SU-DHL-6 (cell line): ENCODE measurements around the gene ABI1.
"Not testable (repeated sequence)": the region's sequence is repeated elsewhere in the genome, so short reads cannot be mapped to it uniquely, and the experiment has no call there.

Experiments used
- H2AFZ ChIP-seq: fragments of 200-600 bp; sonication (generic); 2 replicates; pipeline ENCODE4 v1.6.1; 2014; ENCODE audit warnings: low read depth, mild to moderate bottlenecking, moderate library complexity, mixed read lengths, antibody characterized with exemption, low read length; ENCODE audit not compliant: severe bottlenecking
- H3F3A ChIP-seq: fragments of 200-600 bp; shearing (Covaris generic); 2 replicates; pipeline ENCODE4 v1.6.0; 2016; ENCODE audit warnings: antibody characterized with exemption, mild to moderate bottlenecking; ENCODE audit not compliant: insufficient read depth
- H3K27ac ChIP-seq: fragments of 200-600 bp; sonication (generic); 2 replicates; pipeline ENCODE4 v1.5.1; 2016; ENCODE audit warnings: low read depth, mild to moderate bottlenecking, low read length, moderate library complexity, mixed read lengths
- H3K27me3 ChIP-seq: fragments of 200-600 bp; sonication (generic), shearing (Covaris generic); 2 replicates; pipeline ENCODE4 v1.6.0; 2014; ENCODE audit warnings: mild to moderate bottlenecking, low read length
- H3K36me3 ChIP-seq: fragments of 200-600 bp; sonication (generic); 2 replicates; pipeline ENCODE4 v1.6.1; 2014; ENCODE audit warnings: mild to moderate bottlenecking, low read length, mixed read lengths
- H3K4me2 ChIP-seq: fragments of 300-600, 200-600 bp; shearing (Covaris generic), sonication (generic); 2 replicates; pipeline ENCODE4 v1.6.0; 2014; ENCODE audit warnings: low read length, low read depth, mild to moderate bottlenecking; ENCODE audit not compliant: poor library complexity, severe bottlenecking
- H3K4me3 ChIP-seq: fragments of 200-600 bp; sonication (generic); 2 replicates; pipeline ENCODE4 v1.5.1; 2014; ENCODE audit warnings: antibody characterized with exemption, low read length, mild to moderate bottlenecking, mixed read lengths; ENCODE audit not compliant: insufficient read depth, poor library complexity, severe bottlenecking
- H3K79me2 ChIP-seq: fragments of 200-600 bp; sonication (generic); 2 replicates; pipeline ENCODE4 v1.6.1; 2014; ENCODE audit warnings: mild to moderate bottlenecking, low read length, moderate library complexity; ENCODE audit not compliant: insufficient read depth
- H3K9ac ChIP-seq: fragments of 200-600 bp; sonication (generic); 2 replicates; pipeline ENCODE4 v1.7.0; 2014; ENCODE audit warnings: mild to moderate bottlenecking, low read length
- H3K9me2 ChIP-seq: fragments of 200-600 bp; sonication (generic); replicated peaks from 2 replicates; pipeline ENCODE4 v1.6.1; 2014; ENCODE audit warnings: low read length; ENCODE audit not compliant: insufficient read depth
- H3K9me3 ChIP-seq: fragments of 200-600 bp; sonication (generic); 2 replicates; pipeline ENCODE4 v1.6.1; 2014; ENCODE audit warnings: low read length, mixed read lengths; ENCODE audit not compliant: insufficient read depth
- H4K20me1 ChIP-seq: fragments of 200-600 bp; sonication (generic); 2 replicates; pipeline ENCODE4 v1.6.1; 2014; ENCODE audit warnings: low read depth, mild to moderate bottlenecking, antibody characterized with exemption, low read length, moderate library complexity, mixed read lengths
- CTCF ChIP-seq: fragments of 200-600 bp; sonication (generic); IDR thresholded peaks from one replicate; pipeline ENCODE4 v1.5.1; 2017; ENCODE audit warnings: antibody characterized with exemption, mild to moderate bottlenecking, low read length, moderate library complexity; ENCODE audit not compliant: insufficient read depth, poor library complexity, severe bottlenecking
- EZH2phosphoT487 ChIP-seq: fragments of 200-600 bp; sonication (generic), shearing (Covaris generic); conservative IDR thresholded peaks from 2 replicates; pipeline ENCODE4 v1.6.1; 2018; ENCODE audit warnings: mild to moderate bottlenecking, antibody characterized with exemption, low read length, moderate library complexity, mixed read lengths

ABI1 gene

GRCh38 chr10:26857991-26858706 is 2.6 kb downstream of the ABI1 start:
- H3K9me3 ChIP-seq: no peaks in the 10 kb centered on the region
- peak overlapping the region; percentile 95 for H3K4me2 ChIP-seq
- peaks cover 29% of the 10 kb centered on the region for H4K20me1 ChIP-seq
- H3K36me3 ChIP-seq: no peaks in the 10 kb centered on the region
- peak overlapping the region; percentile 91 for H3K4me3 ChIP-seq
- H2AFZ ChIP-seq: no peak overlapping the region
- no peaks in the 10 kb centered on the region for H3K9me2 ChIP-seq
- H3K27me3 ChIP-seq: no peaks in the 10 kb centered on the region
- H3K9ac ChIP-seq: peak overlapping the region; percentile 98
- peaks cover 76% of the 10 kb centered on the region for H3K79me2 ChIP-seq
- TF ChIP-seq CTCF: no peak
- no peak for TF ChIP-seq EZH2phosphoT487
- H3F3A ChIP-seq: peaks cover 24% of the 10 kb centered on the region
- peak overlapping the region; percentile 93 for H3K27ac ChIP-seq

GRCh38 chr10:26857553-26857952 is 3.2 kb downstream of the ABI1 start:
- H3K27me3 ChIP-seq, H2AFZ ChIP-seq, H3K9me2 ChIP-seq, H3K9me3 ChIP-seq, H3K36me3 ChIP-seq: not testable (repeated sequence)
- Histone ChIP-seq H3K4me2 (peak overlapping the region; percentile 95), H3K27ac (peak overlapping the region; percentile 93), H3F3A (peaks cover 24% of the 10 kb centered on the region), H3K9ac (peak overlapping the region; percentile 98), H4K20me1 (peaks cover 35% of the 10 kb centered on the region), H3K79me2 (peaks cover 82% of the 10 kb centered on the region), H3K4me3 (peak overlapping the region; percentile 91)

- no peaks in the 10 kb centered on the region for H3K9me3 ChIP-seq
- H3F3A ChIP-seq: peaks cover 24% of the 10 kb centered on the region
- no peaks in the 10 kb centered on the region for H3K27me3 ChIP-seq
- H3K27ac ChIP-seq: no peak overlapping the region
- H3K4me2 ChIP-seq: peak overlapping the region; percentile 9
- TF ChIP-seq EZH2phosphoT487: no peak
- no peak for TF ChIP-seq CTCF
- no peaks in the 10 kb centered on the region for H3K9me2 ChIP-seq
- peaks cover 38% of the 10 kb centered on the region for H4K20me1 ChIP-seq
- no peak overlapping the region for H3K4me3 ChIP-seq
- no peaks in the 10 kb centered on the region for H3K36me3 ChIP-seq
- no peak overlapping the region for H3K9ac ChIP-seq
- peaks cover 100% of the 10 kb centered on the region for H3K79me2 ChIP-seq
- H2AFZ ChIP-seq: no peak overlapping the region
Observed at GRCh38 chr10:26855186-26855585, 5.6 kb downstream of the ABI1 start.

GRCh38 chr10:26854524-26854923 is 6.2 kb downstream of the ABI1 start:
- H3K36me3 ChIP-seq: peaks cover 5% of the 10 kb centered on the region; the same call in 1 of the 2 replicates
- no peak overlapping the region for H3K9ac ChIP-seq
- H3F3A ChIP-seq: peaks cover 29% of the 10 kb centered on the region
- H3K79me2 ChIP-seq: peaks cover 100% of the 10 kb centered on the region
- H3K9me2 ChIP-seq: no peaks in the 10 kb centered on the region
- peak overlapping the region; percentile 9 for H3K4me2 ChIP-seq
- 0 out of 2 replicates have a peak overlapping the region, but pooled peaks have one; percentile 22 for H3K27ac ChIP-seq
- no peaks in the 10 kb centered on the region for H3K9me3 ChIP-seq
- peaks cover 45% of the 10 kb centered on the region for H4K20me1 ChIP-seq
- no peaks in the 10 kb centered on the region for H3K27me3 ChIP-seq
- no peak overlapping the region for H3K4me3 ChIP-seq
- TF ChIP-seq CTCF: no peak
- no peak for TF ChIP-seq EZH2phosphoT487
- no peak overlapping the region for H2AFZ ChIP-seq
